Measurements from ENCODE around the gene FRMD8.
"Not testable (repeated sequence)": the region's sequence is repeated elsewhere in the genome, so short reads cannot be mapped to it uniquely, and the experiment has no call there.

FRMD8 gene

GRCh38 chr11:65395961-65396530 lies 9.6 kb downstream of the FRMD8 start:
- no peak for DNase-seq

DNA sequence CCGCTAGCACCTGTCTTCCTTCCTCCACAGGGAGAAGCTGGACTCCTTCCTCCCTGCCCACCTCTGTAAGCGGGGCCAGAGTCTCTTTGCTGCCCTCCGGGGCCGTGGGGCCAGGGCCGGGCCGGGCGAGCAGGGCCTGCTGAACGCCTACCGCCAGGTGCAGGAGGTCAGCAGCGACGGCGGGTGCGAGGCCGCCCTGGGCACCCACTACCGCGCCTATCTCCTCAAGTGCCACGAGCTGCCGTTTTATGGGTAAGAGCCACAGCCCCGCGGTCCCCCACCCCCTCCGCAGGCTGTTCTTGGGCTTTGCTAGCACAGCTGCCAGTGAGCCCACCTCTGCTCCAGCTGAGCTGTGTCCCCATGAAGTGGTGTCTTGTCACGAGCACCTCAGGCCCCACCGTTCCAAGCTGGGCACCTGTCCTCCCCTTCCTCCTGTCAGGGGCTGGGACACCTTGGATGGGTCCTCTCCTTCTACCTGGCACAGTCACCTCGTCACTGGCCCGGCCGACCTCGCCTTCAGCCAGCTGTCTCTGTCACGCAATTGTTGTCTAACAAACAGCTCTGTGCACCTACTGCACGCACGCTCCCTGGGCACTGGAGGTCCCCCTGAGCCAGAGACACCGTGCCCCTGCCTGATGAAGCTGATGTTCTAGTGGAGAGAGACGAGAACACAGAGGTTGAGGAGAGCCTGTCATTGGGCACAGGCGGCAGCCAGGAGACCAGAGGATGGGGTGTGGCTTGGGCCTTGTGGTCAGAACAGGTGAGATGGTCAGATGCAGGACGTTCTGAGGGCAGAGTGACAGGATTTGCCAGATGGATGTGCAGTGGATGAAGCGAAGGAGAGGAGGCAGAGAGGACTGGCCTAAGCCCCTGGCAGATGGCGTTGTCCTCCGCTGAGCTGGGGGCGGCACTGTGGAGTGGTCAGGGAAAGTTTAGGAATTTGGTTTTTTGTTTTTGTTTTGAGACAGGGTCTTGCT lies 10.6 kb downstream of the FRMD8 start:
- DNase-seq, result no peak

- DNase-seq, result no peak
Observed at GRCh38 chr11:65398362-65398910, 12.0 kb downstream of the FRMD8 start.

GRCh38 chr11:65399249-65399648 lies 12.8 kb downstream of the FRMD8 start:
- no peak for DNase-seq

- no peak for DNase-seq
Observed at GRCh38 chr11:65399845-65400244, 13.4 kb downstream of the FRMD8 start.

- DNase-seq, result no peak
Observed at GRCh38 chr11:65400307-65401072, 14.1 kb downstream of the FRMD8 start.

- DNase-seq, result no peak
Observed at GRCh38 chr11:65401073-65401802, 14.8 kb downstream of the FRMD8 start.

GRCh38 chr11:65401803-65402248 lies 15.4 kb downstream of the FRMD8 start:
- DNase-seq, result no peak

- no peak for DNase-seq
Observed at GRCh38 chr11:65402790-65403189, 16.4 kb downstream of the FRMD8 start.

DNA sequence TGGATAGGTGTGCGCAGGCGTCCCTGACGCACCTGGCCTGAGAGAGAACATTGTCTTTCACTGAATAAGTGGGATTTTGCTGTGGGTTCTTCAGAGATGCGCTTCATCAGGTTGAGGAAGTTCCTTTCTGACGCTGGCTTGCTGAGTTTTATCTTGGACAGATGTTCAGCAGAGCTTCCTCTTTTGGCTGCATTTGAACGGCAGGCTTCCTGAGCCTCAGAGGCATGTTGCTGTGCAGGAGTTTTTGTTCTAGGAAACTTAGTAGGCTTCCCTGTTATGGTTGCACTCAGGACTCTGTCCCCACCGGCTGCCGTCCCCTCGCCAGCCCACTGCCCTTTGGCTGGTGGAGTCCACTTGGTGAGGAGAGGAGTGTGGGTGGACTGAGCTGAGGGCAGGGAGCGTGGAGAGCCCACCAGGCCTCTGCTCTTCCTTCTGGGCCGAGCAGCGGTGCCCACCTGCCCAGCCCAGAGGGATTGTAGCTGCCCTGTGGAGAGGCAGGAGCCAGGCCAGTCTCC lies 17.2 kb downstream of the FRMD8 start:
- DNase-seq, result no peak

- no peak for DNase-seq
Observed at GRCh38 chr11:65404210-65404609, 17.8 kb downstream of the FRMD8 start.

DNA sequence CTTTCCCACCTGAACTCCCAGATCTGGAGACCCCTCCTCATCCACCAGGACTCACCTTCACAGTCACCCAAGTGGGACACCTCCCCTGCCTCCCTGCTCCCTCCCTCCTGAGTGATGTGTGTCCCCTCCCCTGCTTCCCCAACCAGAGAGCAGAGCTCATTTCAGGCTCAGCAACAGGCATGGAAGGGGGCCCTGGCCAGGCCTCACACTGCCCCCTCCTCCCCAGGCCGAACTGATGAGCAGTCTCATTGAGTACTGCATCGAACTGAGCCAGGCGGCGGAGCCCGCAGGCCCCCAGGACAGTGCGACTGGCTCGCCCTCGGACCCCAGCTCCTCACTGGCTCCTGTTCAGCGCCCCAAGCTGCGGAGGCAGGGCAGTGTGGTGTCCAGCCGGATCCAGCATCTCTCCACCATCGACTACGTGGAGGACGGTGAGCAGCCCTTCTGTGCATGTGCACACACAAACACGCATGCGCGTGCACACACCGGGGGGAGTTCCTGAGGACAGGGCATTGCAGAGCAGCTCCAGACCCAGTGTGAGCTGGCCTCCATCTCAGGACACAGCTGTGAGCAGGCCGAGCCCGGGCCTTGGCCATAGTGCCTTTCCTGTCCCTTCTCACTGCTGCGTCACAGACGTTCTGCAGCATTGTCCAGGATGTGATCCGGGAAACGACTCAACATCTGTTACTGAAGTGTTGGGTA lies 18.4 kb downstream of the FRMD8 start:
- no peak for DNase-seq

DNA sequence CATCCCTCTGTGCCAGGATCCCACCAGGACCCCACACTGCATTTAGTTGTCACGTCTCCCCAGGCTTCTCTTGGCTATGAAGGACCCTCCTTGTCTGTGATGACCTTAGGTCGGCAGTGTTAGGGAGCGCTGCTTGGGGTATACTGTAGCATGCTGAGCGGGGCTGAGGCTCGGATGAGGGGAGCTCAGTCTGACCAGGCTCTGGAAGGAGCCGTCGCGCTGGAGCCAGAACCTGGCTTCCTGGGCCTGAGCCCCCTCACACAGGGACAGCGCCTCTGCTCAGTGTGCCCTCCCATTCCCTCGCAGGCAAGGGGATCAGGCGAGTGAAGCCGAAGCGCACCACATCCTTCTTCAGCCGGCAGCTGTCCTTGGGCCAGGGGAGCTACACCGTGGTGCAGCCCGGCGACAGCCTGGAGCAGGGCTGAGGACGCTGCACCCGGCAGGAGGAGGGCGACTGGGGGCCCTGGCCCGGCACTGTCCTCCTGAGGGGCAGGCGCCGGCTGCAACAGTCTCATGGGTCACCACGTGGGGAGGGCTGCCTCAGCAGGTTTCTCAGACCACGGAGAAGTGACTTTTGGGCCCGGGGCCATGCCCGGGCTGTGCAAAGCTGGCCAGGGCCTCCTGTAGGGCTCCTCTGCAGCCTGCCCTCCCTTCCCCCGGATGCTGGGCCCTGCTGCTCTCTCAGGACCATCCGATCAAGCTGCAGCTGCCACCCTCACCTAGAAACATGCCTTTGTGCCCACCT lies 24.7 kb downstream of the FRMD8 start:
- no peak for DNase-seq

- no peak for DNase-seq
Observed at GRCh38 chr11:65411681-65412070, 25.2 kb downstream of the FRMD8 start.

GRCh38 chr11:65412271-65413076 lies 26.0 kb downstream of the FRMD8 start:
- DNase-seq, result no peak

GRCh38 chr11:65413077-65413664 lies 26.7 kb downstream of the FRMD8 start:
- not testable (repeated sequence) for DNase-seq

- DNase-seq, result no peak
Observed at GRCh38 chr11:65414776-65415498, 28.5 kb downstream of the FRMD8 start.

DNA sequence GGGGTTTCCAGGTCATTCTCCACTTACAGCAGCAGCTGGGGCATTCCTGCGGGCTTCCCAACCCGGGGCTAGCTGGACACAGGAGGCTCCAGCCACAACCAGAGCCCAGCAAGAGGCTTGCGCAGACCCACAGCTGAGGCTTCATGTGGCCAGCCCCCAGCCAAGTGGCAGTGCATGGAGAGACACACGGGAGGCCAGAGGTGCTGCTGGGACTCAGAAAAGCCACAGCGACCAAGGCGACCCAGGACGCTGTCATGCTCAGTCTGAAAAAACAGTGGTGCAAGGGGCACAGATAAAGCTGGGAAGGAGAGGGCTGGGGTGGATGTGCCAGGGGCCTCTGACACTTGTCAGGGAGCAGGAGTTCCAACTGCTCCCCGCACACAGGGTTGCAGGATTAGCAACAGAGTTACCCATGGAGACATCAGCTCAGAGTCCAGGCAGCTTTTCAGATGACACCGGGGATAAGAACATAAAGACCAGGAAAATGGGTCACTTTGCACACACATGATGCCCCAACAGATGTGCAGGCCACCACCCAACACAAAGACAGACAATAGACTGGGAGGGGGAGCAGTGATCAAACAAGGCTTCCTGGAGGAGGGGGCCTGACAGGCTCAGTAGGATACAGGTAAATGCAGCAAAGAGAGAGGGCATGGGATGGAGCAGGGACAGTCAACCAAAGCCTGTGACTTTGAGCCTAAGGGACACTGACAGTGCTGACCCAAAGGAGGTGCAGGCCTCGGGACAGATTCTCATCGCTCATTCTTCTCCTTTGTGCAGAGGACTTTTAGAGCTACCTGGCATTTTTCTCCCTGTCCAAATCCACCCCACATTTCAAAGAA lies 29.3 kb downstream of the FRMD8 start:
- no peak for DNase-seq
